Measurements from ENCODE around the gene HMGN3. TPM values are rescaled to one million over a fixed set of nuclear protein-coding genes. Genes with fewer than 3 reads are reported as not detected.
A peak's percentile ranks its signal among the peaks of the same experiment; 100 is the strongest.

The HMGN3 gene
- total and polyA plus RNA-seq, 2 donors (not counting 3 experiments of a cell fraction or from before 2014, with no cell fraction given) = 40.1 to 75.1 TPM

DNA sequence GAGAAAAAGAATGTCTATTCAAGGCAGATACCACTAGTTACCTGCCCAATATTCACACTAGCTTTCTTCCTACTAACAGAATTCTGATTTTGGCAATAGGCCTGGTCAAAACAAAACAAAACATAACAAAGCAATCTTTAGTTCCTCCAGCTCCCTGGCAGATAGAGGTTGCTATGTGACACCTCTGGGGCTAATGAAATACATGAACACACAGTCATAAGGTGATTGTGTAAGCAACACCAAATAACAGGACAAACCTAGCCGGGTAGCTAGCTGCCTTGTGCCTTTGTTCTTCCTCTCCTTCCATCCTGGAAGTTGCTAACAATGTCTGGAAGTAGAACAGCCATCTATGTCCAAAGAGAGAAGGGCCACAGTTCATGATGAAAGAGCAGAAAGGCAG is 6.0 kb upstream of the HMGN3 start:
- H3K27ac ChIP-seq (ENCODE audit: insufficient read depth, low read depth, low read length) = no peak overlapping the region
- no peaks in the 10 kb centered on the region for H3K36me3 ChIP-seq (ENCODE audit: control insufficient read depth in 2 of 2, extremely low read depth in 1 of 2, insufficient read depth in 2 of 2, low read length in 2 of 2)
- ChIA-PET CTCF (no interaction called here), POLR2A (no interaction called here)
- H4K20me1 ChIP-seq (replicated peaks; ENCODE audit: control insufficient read depth, extremely low read depth, insufficient read depth, low read length) = no peaks in the 10 kb centered on the region
- dilution Hi-C loops (cut with MboI; ENCODE audit: extremely low pct_ligation_motif_present, low sequenced_read_pairs) = no loop called here
- H3K4me1 ChIP-seq (ENCODE audit: control insufficient read depth, extremely low read depth, insufficient read depth, low read length) = no peaks in the 10 kb centered on the region
- no peak overlapping the region for H3K9ac ChIP-seq (replicated peaks; ENCODE audit: extremely low read depth, insufficient read depth, low read length)
- no peaks in the 10 kb centered on the region for H3K9me3 ChIP-seq (replicated peaks; ENCODE audit: control insufficient read depth, insufficient read depth, low read length)
- no peak overlapping the region for H2AFZ ChIP-seq (ENCODE audit: low read depth, low read length)
- FAIRE-seq (no peak), DNase-seq (ENCODE audit: low read depth, low spot score) (peak; percentile 18)
- no peak overlapping the region for H3K4me3 ChIP-seq (replicated peaks in 1 of 3; ENCODE audit: insufficient read depth in 1 of 3, low read depth in 1 of 3, low read length in 3 of 3)
- no peaks in the 10 kb centered on the region for H3K79me2 ChIP-seq (ENCODE audit: control insufficient read depth, insufficient read depth, low read length)
- TF ChIP-seq FOS (IDR thresholded peaks at IDR 0.05; ENCODE audit: borderline replicate concordance, insufficient read depth, low read length) (no peak), MYC (IDR thresholded peaks at IDR 0.05; ENCODE audit: low read depth, low read length) (no peak), POLR2A (IDR thresholded peaks at IDR 0.05; ENCODE audit: low read depth, low read length) (no peak)
- TF ChIP-seq, protein P1, sequence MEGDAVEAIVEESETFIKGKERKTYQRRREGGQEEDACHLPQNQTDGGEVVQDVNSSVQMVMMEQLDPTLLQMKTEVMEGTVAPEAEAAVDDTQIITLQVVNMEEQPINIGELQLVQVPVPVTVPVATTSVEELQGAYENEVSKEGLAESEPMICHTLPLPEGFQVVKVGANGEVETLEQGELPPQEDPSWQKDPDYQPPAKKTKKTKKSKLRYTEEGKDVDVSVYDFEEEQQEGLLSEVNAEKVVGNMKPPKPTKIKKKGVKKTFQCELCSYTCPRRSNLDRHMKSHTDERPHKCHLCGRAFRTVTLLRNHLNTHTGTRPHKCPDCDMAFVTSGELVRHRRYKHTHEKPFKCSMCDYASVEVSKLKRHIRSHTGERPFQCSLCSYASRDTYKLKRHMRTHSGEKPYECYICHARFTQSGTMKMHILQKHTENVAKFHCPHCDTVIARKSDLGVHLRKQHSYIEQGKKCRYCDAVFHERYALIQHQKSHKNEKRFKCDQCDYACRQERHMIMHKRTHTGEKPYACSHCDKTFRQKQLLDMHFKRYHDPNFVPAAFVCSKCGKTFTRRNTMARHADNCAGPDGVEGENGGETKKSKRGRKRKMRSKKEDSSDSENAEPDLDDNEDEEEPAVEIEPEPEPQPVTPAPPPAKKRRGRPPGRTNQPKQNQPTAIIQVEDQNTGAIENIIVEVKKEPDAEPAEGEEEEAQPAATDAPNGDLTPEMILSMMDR (IDR thresholded peaks at IDR 0.05; ENCODE audit: extremely low read depth in 1 of 2, insufficient read depth in 1 of 2, low read depth in 1 of 2, low read length in 2 of 2) = no peak
- BruUV-seq (replicated peaks) = no TSS peak
- no peaks in the 10 kb centered on the region for H3K9me1 ChIP-seq (replicated peaks; ENCODE audit: control insufficient read depth, extremely low read depth, insufficient read depth, low read length)
- intact Hi-C loops (cut with micrococcal nuclease) = no loop called here
- H3K27me3 ChIP-seq (ENCODE audit: control insufficient read depth in 2 of 2, insufficient read depth in 2 of 2, low read length in 2 of 2) = no peaks in the 10 kb centered on the region
- H3K4me2 ChIP-seq (ENCODE audit: insufficient read depth, low read length) = no peak overlapping the region

DNA sequence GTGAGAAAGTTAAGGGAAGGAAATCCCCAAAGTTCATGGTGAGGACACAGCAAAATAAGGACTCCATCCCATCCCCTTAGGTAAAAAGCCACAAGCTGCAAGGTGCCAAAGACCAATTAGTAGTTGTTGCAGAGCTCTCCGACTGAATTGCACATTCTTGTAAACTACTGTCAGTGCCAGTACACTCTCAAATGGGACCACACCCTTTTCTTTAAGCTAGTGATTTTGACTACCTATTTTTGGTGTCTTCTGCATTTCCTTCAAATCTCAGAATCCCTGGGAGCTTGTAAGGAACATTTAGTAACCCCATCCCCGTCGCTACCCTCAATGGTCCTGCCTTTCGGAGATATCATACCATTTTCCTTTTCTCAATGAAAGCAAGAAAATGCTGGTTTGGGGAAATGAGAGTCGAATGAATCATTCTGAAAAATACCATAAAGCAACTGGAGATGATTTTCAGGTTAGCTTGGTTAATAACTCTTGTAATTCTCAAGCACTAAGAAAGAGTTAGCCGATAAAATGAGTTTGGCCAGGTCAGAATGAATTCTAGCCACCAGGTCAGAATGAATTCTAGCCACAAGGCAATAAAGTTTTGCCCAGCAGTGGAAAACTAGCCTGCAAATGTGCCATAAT is 5.2 kb upstream of the HMGN3 start:
- Histone ChIP-seq H3K9me3 (replicated peaks; ENCODE audit: control insufficient read depth, insufficient read depth, low read length) (no peaks in the 10 kb centered on the region), H3K4me1 (ENCODE audit: control insufficient read depth, extremely low read depth, insufficient read depth, low read length) (peaks cover 3% of the 10 kb centered on the region), H2AFZ (ENCODE audit: low read depth, low read length) (no peak overlapping the region), H3K9ac (replicated peaks; ENCODE audit: extremely low read depth, insufficient read depth, low read length) (no peak overlapping the region), H3K79me2 (ENCODE audit: control insufficient read depth, insufficient read depth, low read length) (no peaks in the 10 kb centered on the region), H3K9me1 (replicated peaks; ENCODE audit: control insufficient read depth, extremely low read depth, insufficient read depth, low read length) (no peaks in the 10 kb centered on the region), H3K27me3 (ENCODE audit: control insufficient read depth in 2 of 2, insufficient read depth in 2 of 2, low read length in 2 of 2) (no peaks in the 10 kb centered on the region), H4K20me1 (replicated peaks; ENCODE audit: control insufficient read depth, extremely low read depth, insufficient read depth, low read length) (no peaks in the 10 kb centered on the region), H3K36me3 (ENCODE audit: control insufficient read depth in 2 of 2, extremely low read depth in 1 of 2, insufficient read depth in 2 of 2, low read length in 2 of 2) (no peaks in the 10 kb centered on the region), H3K27ac (ENCODE audit: insufficient read depth, low read depth, low read length) (no peak overlapping the region), H3K4me3 (replicated peaks in 1 of 3; ENCODE audit: insufficient read depth in 1 of 3, low read depth in 1 of 3, low read length in 3 of 3) (no peak overlapping the region), H3K4me2 (ENCODE audit: insufficient read depth, low read length) (no peak overlapping the region)
- BruUV-seq (replicated peaks) = no TSS peak
- dilution Hi-C loops (cut with MboI; ENCODE audit: extremely low pct_ligation_motif_present, low sequenced_read_pairs) (no loop called here), intact Hi-C loops (cut with micrococcal nuclease) (no loop called here)
- DNase-seq (ENCODE audit: low read depth, low spot score) (no peak), FAIRE-seq (no peak)
- ChIA-PET CTCF (interaction anchor here (0.6 kb wide), 1 partner anchor 130 kb away, joined by 3 read pairs; no protein-coding TSS in a partner anchor), POLR2A (no interaction called here)
- TF ChIP-seq FOS (IDR thresholded peaks at IDR 0.05; ENCODE audit: borderline replicate concordance, insufficient read depth, low read length) (no peak), POLR2AphosphoS5 (IDR thresholded peaks at IDR 0.05; ENCODE audit: insufficient read depth, low read depth, low read length) (no peak), JUN (IDR thresholded peaks at IDR 0.05; ENCODE audit: borderline replicate concordance, insufficient read depth, insufficient read length, low read depth) (no peak), MYC (IDR thresholded peaks at IDR 0.05; ENCODE audit: low read depth, low read length) (no peak)
- TF ChIP-seq, protein P1 (IDR thresholded peaks at IDR 0.05; ENCODE audit: extremely low read depth in 1 of 2, insufficient read depth in 1 of 2, low read depth in 1 of 2, low read length in 2 of 2) = no peak
